HG03342 (cell line): Measurements from ENCODE around the gene PPP6R1.
A peak's percentile ranks its signal among the peaks of the same experiment; 100 is the strongest.

Experiments used
- ATAC-seq: cut with Tn5 transposase; IDR thresholded peaks from one replicate; pipeline ENCODE4 v1.9.1; 2021; ENCODE audit warnings: mild to moderate bottlenecking, moderate library complexity; ENCODE audit not compliant: unreplicated experiment

The PPP6R1 gene, protein sequence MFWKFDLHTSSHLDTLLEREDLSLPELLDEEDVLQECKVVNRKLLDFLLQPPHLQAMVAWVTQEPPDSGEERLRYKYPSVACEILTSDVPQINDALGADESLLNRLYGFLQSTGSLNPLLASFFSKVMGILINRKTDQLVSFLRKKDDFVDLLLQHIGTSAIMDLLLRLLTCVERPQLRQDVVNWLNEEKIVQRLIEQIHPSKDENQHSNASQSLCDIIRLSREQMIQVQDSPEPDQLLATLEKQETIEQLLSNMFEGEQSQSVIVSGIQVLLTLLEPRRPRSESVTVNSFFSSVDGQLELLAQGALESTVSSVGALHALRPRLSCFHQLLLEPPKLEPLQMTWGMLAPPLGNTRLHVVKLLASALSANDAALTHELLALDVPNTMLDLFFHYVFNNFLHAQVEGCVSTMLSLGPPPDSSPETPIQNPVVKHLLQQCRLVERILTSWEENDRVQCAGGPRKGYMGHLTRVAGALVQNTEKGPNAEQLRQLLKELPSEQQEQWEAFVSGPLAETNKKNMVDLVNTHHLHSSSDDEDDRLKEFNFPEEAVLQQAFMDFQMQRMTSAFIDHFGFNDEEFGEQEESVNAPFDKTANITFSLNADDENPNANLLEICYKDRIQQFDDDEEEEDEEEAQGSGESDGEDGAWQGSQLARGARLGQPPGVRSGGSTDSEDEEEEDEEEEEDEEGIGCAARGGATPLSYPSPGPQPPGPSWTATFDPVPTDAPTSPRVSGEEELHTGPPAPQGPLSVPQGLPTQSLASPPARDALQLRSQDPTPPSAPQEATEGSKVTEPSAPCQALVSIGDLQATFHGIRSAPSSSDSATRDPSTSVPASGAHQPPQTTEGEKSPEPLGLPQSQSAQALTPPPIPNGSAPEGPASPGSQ

GRCh38 chr19:55258828-55259539, at the start of gene PPP6R1:
PPP6R1 (minus strand) TSS chr19:55259017; CDS start chr19:55247103, 11,914 bp downstream.
- ATAC-seq: peak; percentile 70

GRCh38 chr19:55308281-55308680, 49.5 kb upstream of the PPP6R1 start:
- no peak for ATAC-seq

DNA sequence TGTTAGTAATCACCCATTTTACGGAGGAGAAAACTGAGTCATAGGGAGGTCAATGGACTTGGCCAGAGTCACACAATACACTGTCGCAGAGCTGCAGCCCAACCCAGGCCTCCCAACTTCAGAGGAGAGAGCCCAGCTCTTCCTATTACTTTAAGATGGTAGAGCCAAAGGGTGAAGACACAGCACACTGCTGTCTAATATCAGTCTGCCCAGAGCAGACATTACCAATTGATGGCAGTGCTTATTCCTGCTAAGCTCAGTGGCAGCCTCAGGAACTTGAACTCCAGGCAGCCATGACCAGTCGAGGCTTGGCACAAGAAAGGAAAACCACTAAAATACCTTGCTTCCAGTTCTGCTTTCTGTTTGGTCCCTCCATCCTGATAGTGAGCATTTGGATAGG, 47.9 kb upstream of the PPP6R1 start:
- ATAC-seq: no peak

GRCh38 chr19:55305983-55306562, 47.3 kb upstream of the PPP6R1 start:
- no peak for ATAC-seq

- no peak for ATAC-seq
Measured at GRCh38 chr19:55305491-55305890, 46.7 kb upstream of the PPP6R1 start.

DNA sequence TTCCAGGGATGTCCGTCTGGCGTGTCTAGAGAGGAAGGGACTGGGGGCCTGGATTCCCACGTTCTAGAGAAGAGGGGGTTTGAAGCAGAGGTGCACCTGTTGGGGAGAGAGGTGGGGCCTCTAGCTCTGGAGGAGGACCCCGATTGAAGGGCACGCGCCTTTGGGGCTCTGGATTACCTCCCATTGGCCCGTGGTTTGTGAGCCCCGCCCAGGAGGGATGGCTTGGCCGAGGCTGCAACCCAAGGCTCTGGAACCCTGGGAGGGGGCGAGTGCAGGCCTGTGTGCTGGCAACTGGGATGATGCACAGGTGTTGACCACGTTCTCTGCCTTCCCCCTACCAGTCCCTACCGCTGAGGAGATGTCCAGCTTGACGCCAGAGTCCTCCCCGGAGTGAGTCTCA, 46.2 kb upstream of the PPP6R1 start:
- ATAC-seq: no peak

DNA sequence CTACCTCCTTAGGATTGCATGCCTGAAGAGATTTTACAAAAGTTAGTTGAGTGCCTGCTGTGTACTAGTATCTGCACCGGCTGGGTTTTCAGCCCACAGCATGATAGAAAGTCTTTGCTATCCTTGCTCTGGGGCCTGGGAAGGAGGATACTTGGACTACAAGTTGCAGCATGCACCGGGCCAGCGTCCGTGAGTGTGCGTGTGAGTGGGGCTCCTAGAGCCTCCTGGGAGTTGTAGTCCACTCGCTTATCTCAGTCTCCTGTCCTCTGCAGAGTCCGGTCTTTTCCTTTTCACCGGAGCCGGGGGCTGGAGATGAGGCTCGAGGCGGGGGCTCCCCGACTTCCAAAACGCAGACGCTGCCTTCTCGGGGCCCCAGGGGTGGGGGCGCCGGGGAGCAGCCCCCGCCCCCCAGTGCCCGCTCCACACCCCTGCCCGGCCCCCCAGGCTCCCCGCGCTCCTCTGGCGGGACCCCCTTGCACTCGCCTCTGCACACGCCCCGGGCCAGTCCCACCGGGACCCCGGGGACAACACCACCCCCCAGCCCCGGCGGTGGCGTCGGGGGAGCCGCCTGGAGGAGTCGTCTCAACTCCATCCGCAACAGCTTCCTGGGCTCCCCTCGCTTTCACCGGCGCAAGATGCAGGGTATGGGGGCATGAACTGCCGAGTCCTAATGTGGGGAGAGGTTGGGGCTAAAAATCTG, 45.6 kb upstream of the PPP6R1 start:
- no peak for ATAC-seq

- ATAC-seq: no peak
Measured at GRCh38 chr19:55303477-55303876, 44.7 kb upstream of the PPP6R1 start.

GRCh38 chr19:55302318-55302703, 43.5 kb upstream of the PPP6R1 start:
- ATAC-seq: no peak

- peak; percentile 60 for ATAC-seq
Measured at GRCh38 chr19:55301459-55302317, 42.9 kb upstream of the PPP6R1 start.

GRCh38 chr19:55300886-55301458, 42.2 kb upstream of the PPP6R1 start:
- no peak for ATAC-seq

DNA sequence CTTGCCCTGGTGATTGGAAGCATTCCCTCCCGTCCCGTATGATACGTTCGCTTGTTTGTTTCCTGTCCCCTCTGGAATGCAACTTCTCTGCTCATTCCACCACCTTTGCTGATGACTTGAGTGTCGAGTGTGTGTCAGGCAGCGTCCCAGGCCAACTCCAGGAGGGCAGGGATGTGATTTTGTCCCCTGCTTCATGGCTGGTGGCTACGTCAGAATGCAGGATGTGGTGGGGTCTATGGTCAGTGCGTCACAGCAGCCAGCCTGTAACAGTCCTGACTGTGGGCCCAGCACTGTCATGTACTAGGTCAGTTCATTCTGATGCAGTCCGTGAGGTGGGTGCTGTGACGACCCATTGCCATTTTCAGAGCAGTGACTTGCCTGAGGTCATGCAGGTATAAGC, 41.2 kb upstream of the PPP6R1 start:
- ATAC-seq: no peak

GRCh38 chr19:55297267-55297666, 38.5 kb upstream of the PPP6R1 start:
- no peak for ATAC-seq

DNA sequence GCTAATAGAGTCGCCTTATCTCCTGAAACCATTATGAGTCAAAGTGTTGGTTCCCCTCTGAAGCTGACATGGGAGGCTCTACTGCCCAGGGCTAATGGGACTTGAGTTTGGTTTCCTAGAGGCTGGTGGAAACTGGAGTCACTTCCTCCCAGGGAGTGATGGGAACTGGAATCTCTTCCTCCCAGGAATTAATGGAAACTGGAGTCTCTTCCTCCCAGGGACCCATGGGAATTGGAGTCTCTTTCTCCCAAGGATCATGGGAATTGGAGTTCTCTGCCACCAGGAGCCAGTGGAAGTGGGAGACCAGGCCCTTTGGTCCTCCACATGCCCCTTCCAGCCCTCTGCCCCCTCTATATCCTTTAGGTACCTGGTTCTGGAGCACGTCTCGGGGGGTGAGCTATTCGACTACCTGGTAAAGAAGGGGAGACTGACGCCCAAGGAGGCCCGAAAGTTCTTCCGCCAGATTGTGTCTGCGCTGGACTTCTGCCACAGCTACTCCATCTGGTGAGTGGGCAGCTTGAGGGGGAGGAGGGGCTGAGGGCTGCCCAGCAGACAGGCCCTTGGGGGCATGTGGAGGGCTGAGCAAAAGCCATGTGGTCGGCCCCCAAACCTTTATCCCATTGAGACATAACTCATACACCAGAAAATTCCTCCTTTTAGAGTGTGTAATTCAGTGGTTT, 30.4 kb upstream of the PPP6R1 start:
- no peak for ATAC-seq

GRCh38 chr19:55287361-55288079, 28.7 kb upstream of the PPP6R1 start:
- ATAC-seq: no peak

DNA sequence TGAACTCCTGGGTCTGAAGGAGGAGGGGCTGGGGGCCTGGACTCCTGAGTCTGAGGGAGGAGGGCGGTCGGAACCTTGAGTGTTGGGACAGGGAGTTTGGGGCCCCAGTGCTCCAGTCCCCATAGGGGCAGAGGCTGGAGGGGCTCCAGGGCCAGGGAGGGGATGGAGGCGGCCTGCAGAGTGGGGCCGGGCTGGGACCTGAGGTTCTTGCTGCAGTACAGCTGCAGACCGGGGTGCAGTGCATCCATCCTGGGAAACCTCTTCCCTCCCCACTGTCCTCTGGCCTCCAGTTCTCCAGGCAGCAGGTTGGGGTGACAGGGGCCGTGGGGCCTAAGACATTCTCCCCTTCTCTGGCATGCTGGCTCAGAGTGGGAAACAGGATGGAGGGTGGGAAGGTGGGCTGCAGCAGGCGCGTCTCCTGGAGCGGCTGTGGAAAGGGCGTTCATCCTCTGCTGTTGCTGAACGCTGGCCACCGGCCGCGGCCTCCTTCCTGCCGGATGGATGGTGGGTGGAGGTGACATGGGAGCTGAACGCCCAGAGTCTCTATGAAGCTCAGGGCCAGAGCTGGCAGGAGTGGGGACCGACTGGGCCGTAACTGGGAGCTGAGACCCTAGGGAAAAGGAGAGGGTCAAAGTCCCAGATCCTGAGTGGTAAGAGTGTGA, 26.5 kb upstream of the PPP6R1 start:
- ATAC-seq: no peak

- no peak for ATAC-seq
Measured at GRCh38 chr19:55284405-55285058, 25.7 kb upstream of the PPP6R1 start.
